NCI-H748 treated with DMSO at 0.1 percent for 48 hours (cell line): ENCODE results near the gene TCAF1.

Source experiments
- DNase-seq: peaks from one replicate; lab custom pipeline; 2025; lab: John Stamatoyannopoulos, UW

The TCAF1 gene, protein sequence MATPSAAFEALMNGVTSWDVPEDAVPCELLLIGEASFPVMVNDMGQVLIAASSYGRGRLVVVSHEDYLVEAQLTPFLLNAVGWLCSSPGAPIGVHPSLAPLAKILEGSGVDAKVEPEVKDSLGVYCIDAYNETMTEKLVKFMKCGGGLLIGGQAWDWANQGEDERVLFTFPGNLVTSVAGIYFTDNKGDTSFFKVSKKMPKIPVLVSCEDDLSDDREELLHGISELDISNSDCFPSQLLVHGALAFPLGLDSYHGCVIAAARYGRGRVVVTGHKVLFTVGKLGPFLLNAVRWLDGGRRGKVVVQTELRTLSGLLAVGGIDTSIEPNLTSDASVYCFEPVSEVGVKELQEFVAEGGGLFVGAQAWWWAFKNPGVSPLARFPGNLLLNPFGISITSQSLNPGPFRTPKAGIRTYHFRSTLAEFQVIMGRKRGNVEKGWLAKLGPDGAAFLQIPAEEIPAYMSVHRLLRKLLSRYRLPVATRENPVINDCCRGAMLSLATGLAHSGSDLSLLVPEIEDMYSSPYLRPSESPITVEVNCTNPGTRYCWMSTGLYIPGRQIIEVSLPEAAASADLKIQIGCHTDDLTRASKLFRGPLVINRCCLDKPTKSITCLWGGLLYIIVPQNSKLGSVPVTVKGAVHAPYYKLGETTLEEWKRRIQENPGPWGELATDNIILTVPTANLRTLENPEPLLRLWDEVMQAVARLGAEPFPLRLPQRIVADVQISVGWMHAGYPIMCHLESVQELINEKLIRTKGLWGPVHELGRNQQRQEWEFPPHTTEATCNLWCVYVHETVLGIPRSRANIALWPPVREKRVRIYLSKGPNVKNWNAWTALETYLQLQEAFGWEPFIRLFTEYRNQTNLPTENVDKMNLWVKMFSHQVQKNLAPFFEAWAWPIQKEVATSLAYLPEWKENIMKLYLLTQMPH

DNA sequence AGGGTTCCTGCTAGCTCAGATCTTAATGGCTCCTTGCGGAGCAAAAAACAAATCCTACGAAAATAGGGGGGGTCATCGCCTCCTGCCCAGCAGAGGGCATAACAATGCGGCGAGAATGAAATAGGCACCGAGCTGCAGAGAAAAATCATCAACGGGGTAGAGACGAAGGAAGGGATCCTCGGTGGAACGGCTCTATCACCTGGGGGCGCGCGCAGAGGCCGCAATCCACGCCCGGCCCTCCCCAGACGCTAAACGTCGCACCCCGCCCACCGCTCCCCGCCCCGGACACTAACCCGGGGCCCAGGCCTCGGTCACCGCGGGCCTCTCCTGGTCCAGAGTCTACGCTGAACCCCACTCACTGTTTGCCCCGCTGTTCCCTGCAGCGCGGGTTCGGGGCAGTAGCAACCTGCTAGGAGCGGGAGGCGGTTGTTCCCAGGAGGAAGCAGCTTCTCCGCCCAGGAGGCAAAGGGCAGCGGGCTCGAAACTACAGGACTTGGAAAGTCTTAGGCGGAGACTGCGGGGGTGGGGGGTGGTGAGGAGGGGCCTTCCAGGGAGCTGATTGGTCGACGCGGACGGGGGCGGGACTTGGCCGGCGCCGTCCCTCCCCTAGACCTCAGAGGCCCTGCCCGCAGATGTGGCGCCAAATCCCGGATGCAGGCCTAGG lies at the start of gene TCAF1:
TSS of gene TCAF1 (minus strand) at position 509 of the 664 bp plus-strand sequence. CDS start 25,568 bp downstream, outside the sequence.
- DNase-seq, result peak; percentile 78

DNA sequence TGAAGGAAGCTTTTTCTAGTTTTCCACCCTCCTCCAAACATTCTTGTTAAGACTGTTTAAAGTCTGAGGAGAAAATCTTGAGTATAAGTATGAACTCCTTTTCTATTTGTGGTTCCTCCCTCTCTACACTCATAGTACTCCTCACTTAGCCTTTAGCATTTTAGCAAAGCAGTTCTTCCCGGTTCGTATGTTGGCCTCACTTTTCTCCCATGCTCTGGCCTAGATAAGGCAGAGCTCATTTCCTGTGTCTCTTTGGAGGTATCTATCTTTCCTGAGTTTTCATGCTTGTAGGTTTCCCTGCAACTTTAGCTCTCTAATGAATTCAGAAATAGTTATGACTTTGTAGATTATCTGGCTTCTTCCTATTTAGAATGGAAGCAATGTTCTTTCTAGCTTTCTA lies 46.8 kb upstream of the TCAF1 start:
- no peak for DNase-seq

DNA sequence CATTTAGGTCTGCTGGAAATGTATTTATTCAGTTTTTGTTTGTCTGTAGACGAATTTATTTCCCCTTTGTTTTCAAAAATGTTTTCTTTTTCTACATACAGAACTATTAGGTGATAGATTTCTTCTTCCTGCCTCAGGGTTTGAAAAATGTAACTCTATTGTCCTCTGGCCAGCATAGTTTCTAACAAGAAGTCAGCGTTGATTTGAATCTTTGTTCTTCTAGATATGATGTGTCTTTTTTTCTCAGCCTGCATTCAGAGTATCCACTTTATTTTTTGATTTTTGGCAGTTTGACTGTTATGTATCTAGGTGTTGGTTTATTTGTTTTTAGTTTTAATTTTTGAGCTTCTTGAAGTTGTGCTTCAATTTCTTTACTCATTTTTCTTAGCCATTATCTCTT lies 45.1 kb upstream of the TCAF1 start:
- DNase-seq, result no peak

DNA sequence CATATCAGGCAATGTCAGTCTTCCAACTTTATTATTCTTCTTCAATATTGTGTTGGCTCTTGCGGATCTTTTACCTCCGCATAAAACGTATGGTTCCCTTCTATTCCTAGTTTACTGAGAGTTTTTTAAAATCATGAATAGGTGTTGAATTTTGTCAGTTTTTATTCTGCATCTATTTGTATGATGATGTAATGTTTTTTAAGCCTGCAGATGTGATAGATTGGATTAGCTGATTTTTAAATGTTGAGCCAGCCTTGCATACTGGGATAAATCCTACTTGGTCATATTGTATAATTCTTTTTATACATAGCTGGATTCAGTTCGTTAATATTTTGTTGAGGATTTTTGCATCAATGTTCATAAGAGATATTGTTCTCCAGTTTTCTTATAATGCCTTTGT lies 43.4 kb upstream of the TCAF1 start:
- no peak for DNase-seq

DNA sequence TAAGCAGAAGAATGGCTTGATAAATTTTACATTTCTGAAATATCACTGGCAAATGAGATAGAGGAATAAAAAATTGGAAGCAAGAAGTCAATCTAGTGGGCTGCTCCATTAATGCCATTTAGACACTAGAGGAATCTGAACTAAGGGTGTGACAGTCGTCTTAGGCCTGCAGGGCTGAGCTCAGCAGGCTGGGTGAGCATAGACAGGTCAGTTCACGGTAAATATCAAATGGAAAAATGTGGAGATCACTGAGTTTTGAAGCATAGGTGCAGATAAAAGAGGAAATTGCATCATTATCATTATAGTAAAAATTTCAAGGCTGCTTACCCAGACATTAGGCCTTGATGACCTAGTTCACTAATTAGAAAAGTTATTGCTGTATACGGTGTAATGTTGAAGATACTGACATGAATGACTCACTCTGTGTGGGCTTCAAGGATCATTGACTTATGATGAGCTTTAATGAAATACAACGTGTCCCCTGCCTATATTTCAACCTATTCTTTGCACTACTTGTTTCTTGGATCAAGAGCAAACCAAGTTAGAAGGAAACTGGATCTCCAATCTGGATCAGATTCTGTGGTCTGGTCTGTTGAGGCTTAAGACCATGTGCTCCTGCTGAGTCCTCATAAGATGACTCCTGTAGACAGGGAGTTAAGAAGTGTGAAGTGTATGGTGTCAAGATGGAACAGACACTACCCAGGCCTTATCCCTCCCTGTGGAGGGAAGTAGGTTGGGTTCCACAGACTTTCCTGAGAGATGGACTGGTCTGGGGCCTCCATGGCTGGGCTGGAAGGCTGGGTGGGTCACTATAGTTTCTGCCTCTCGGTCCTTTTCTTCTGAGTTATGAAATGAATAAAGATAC lies 36.6 kb upstream of the TCAF1 start:
- DNase-seq, result no peak

DNA sequence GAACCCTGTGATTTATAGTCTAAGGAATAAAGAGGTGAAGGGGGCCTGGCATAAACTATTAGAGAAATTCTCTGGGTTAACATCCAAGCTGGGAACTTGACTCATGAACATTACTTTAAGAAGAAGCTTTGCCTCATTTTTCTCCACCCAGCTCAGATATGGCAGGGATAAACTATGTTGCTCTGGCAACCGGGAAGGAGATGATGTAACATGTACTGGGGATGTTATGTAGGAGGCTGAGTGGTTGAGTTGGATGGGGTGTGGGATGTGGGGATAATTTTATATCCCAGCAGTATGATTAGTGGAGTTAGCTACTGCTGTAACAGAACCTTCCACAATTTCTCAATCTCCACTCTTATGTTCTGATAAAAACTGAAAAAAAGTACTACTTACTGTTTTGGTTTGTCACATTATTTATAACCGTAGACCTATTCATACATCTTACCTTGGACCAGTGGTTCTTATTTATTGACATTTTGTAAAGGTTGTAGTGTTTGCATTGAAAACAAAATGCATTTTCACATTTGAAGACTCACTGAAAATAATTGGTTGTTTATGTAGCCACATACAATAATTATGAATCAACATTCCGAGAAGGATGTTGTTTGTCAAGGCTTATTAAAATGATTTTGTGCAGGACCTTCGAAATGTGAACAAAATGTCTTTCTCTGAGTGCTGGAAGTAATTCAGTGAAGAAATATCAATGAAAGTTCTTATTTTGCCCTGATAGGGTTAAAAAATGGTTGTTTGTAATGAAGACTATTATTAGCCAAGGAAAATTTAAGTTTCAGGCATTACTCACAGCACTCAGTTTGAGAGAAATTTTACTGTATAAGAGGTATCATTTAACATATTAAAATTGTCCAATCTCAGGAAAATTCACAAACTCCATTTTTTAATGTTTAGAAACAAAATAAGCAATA lies 34.4 kb upstream of the TCAF1 start:
- DNase-seq, result no peak

DNA sequence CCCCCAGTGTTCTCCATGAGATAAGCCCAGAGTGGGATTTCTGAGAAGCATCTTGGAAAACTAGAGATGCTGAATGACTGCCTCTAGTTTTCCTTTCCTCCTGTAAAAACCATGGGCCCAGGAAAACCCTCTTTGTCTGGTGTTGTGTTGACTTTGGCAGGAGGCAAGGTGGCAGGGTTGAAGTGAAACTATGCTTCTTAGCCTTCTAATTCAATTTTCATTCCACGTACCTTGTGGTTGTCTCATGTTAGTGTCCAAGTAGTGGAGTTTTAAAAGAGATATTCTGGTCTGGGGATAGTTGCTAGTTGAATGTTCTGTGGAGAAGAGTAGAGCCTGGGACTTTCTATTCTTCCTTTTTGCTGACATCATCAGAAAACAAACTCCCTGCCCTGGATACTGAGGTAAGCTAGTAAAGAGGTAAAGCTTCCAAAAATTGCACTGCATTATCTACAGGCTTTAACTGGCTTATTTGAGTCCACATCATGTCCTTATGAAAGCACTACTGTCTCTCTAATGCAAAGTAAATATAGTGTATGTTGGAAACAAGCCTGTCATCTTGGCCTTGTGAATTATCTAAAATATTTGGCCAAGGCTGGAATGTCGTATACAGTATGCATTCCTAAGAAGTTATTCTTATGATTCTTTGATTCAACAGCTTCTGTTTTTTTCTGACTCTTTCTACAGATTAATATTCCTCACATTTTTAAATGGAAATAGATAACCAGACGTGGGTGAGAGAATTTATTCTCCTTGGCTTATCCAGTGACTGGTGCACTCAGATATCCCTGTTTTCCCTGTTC lies 32.8 kb upstream of the TCAF1 start, which contains the start of gene OR2F2:
TSS of gene OR2F2 (plus strand) at position 708 of the 800 bp plus-strand sequence. CDS start at position 708, 0 bp downstream.
- no peak for DNase-seq

DNA sequence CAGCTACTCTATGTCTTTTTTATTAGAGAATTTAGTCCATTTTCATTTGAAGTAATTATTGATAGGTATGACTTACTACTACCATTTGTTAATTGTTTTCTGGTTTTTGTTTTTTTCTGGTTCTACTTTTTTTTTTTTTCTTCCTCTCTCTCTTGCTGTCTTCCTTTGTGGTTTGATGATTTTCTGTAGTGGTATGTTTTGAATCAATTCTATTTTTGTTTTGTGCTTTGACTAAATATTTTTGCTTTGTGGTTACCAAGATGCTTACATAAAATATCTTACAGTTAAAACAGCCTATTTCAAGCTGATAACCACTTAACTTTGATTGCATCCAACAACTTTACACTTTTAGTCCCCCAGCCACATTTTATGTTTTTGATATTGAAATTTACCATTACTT lies 29.8 kb upstream of the TCAF1 start:
- DNase-seq, result no peak

DNA sequence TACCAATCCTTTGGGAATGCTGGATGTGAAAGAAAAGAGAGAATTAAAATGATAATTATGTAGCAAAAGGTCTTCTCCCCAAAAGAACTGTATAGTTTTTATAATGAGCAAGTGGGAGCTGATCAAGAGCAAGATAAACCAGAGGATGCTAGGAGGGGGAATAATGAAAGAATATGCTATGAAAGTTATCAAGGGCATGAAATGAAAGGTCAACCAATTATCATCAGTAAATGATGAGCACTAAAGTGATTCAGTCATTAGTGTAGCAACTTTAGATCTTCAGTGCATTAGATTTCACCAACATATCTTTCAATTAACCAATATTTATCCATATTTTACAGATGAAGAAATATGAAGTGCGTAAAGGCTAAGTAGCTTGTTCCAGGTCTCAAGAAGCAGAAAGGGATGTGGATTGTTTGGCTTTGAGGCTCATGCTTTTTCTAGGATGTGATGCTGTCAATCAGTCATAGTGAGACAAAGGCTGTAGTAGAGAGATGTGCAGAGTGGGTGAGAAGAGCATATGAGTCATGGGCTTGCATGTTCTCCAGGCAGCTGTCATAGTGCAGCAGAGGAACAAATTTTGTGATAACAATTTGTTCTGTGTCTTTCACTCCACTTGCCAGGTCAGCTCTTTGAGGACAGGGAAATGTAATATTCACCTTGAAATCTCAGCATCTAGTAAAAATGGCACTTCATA lies 27.4 kb upstream of the TCAF1 start:
- no peak for DNase-seq

DNA sequence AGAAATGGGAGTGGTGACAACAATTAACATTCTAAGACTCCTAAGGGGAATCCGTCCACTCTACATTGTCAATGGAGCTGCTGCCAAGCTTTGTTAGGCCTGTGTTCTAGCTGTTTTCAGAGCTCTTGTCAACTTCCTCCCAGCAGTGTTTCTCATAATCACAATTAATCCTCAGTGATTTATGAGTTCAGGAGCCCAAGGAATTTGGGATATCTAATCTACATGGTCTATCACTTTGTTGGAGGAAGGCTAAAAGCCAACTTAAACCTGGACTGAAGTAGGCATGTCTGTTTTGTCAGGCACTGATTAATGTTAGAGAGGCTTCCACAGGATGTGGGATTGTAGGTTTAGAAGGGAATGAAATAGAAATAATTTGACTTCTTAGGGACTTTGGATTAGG lies 22.9 kb upstream of the TCAF1 start:
- no peak for DNase-seq

DNA sequence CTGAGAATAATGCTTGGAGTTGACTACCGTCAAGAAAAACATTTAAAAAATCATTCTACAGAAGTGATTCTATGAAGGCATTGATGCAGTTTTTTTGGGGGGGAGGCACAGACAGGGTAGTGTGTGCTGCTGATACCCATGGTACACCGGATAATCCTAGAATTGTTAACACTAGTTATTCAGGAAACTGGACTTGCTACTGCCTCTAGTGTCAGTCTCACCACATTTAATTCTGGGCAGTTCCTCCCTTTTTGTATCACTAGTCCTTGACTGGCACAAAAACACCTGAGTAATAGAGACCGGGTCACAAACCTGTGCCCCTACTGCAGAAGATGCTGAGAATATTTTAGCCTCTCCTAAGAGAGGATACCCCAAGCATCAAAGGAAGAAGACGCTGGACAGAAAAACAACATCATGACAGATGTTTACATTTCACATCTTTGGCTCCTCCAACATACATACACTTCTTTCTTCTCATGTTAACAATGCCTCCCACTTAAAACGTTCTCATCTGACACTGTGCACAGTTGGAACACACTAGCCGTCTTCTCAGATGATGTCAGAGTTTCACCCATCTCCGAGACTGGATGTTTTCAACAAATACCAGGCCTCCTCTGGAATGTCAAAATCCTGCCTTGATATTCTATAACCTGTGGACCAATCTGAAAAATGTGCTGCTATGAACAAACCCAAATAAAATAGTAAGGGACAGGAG lies 13.1 kb upstream of the TCAF1 start:
- DNase-seq, result no peak

DNA sequence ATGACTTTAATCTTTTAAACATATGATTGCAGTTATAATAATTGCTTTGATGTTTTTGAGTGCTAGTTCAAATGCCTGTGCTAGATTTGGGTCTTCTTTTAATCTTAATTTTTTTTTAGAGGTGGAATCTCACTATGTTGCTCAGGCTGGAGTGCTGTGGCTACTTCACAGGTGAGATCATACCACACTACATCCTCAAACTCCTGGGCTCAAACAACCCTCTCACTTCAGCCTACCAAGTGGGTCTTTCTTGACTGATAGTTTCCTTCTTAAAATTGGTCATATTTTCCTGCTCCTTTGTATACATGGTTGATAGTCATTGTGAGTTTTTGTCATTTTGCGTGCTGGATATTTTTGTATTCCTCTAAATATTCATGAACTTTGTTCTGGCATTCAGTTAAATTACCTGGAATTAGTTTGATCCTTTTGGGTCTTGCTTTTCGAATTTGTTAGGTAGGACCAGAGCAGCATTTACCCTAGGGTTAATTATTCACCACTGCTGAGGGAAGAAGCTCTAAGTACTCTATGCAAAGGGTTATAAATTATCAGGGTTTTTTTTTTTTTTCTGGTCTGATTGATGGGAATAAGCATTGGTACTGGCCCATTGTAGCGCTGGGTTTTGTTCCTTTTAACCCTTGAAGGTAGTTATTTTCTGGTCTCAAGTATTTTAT lies 12.1 kb upstream of the TCAF1 start:
- no peak for DNase-seq

DNA sequence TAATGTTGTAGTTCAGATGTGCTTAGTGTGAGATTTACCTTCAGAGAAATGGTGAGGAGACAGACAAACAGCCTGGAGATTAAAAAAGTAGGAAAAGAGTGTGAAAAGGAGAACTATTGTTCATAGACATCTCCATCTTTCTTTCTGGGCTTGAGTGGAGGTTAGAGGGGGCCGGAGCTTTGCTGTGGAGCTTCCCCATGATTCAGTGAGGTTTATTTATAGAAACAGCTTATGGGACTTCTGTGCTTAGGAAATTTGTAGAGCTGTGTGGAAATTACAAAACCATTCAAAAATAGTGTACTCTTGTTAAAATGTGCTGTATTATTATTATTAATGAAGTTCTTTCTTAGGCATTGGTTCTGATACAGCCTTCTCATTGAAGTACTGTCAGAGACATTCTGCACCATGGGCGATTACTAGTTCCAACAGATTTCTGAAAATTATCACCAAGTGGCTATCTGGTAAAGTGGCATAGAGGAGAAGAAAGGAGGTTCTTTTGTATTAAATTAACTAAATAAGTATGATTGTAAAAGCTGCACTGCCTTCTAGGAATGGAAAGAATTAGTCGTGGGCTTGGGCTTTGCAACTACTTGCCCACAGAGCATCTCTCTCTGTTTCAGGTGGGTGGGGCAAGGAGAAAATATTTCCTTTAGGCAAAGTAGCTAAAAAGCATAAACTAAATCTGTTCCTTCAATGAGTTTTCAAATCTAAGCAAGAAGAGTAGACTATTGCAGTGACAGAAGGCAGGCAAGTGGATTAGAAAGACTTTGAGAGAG lies 8.7 kb upstream of the TCAF1 start:
- DNase-seq, result no peak

DNA sequence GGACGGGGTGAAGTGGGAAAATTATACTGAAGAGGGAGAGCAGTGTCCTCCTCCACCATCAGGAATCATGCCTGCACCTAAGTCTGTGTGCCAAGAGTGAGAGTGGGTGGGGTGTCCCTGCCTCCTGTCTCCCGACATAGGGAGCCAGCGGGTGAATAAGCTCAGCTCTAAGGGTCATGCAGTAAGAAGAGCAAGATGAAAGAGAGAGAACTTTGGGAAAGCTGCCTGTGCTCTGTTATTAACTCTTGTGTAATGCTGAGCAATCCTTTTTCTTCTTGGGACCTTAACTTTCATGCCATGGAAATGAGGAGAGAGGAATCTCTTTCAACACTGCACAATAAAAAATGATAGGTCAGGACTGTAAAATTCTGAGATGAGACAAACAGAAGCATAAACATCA lies 7.9 kb upstream of the TCAF1 start:
- DNase-seq, result no peak

DNA sequence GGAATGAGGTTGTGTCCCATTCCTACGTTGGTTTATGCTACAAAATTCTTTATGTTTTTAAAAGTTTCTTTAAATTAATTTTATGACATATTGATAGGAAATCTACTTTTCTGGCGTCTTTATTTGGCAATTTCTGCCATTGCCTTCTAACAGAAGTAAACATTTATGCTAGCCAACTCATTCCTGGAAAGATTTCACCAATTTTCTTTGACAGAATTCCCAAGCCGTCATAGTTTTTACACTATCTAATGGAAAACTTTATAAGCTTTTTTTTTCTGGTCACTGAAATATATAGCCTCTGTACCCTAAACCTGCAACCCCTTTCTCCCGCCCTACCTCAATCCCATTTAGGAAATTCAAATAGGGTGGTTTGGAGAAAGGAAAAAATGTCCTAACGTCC lies 6.1 kb upstream of the TCAF1 start:
- DNase-seq, result no peak

DNA sequence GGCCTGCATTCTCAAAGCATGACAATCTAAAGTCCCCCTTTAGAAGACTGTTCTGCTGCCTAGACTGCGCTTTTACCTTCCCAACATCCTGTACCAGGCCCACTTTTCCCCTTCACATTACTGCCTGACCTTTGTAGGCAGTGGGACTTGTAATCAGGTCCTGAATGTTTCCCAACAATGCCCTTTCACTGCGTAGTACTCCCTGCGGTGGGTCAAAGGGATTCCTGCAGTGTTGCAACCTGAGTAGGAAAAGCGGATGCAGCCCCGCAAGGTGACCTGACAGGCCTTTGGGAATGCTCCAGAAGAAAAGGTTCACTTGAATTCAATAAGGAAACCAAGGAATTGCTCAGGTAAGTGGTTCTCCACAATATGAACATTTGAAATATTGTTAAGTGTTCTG lies 4.9 kb upstream of the TCAF1 start:
- no peak for DNase-seq

DNA sequence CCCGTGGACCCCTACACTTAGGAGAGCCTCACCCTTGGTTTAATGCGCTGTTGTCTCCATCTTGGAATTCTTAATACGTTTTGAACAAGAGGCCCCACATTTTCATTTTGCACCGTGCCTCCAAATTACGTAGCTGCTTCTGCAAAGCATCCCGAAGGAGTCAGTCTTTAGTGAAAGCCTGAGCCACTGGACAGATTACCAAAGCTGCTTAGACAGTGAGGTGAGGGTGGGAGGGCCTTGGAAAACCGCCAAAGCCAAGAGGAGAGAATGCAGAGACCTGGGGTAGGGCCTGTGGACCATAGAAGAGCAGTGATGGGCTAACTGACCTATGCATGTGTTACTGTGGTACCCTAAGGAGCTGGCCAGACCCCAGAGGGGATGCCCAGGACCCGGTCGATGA lies 4.2 kb upstream of the TCAF1 start:
- no peak for DNase-seq
